ENCODE measurements around the gene SH2B2. TPM values are rescaled to one million over a fixed set of nuclear protein-coding genes. Genes with fewer than 3 reads are reported as not detected.
"Not testable (repeated sequence)": the region's sequence is repeated elsewhere in the genome, so short reads cannot be mapped to it uniquely, and the experiment has no call there.

The SH2B2 gene
- total RNA-seq, 2 donors from 2014 or later, result 2.7 to 4.6 TPM

DNA sequence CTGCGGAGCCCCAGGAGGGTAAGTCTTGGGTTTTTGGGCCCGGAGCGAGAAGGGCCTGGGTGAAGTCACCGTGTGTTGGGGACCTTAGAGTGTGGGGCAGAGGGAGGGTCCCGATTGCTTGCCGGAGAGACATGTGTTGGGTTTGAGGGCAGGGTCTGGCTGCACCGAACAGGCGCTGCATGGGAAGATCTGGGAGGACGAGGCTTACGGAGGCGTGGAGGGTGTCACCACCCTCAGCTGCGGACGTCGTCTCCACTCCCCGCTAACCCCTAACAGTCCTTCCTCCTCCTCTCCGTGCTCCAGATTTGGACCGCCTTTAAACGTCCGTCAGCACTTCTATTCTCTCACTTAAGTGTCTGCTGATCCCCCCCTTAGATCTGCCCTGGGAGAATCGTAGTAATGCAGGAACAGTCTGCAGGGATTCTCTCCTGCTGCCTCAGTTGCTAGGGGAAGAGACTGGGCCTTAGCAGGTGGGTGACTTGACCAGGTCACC, 77.8 kb downstream of the SH2B2 start:
- DNase-seq (ENCODE audit: low spot score); intact Hi-C loops (cut with DNase I): not testable (repeated sequence)

GRCh38 chr7:102365390-102365789, 78.7 kb downstream of the SH2B2 start:
- intact Hi-C loops (cut with DNase I); DNase-seq (ENCODE audit: low spot score): not testable (repeated sequence)

- intact Hi-C loops (cut with DNase I); DNase-seq (ENCODE audit: low spot score): not testable (repeated sequence)
Observed at GRCh38 chr7:102370038-102370437, 83.4 kb downstream of the SH2B2 start.

Small RNA genes lying within 50 kb of the gene (microRNA-seq; reads per million reads assigned to microRNA genes)
- gene MIR4285 (ENCODE audit: borderline microRNAs expressed in 2 of 2), result 0 reads per million in 2 donors

Other genes starting within 250 kb of the SH2B2 start
- not detected for gene SPDYE6, start 69.6 kb downstream of the SH2B2 start, total RNA-seq
- 10 to 100 TPM; 13.8 to 13.9 TPM for gene PRKRIP1, start 109.5 kb downstream of the SH2B2 start, total RNA-seq
- 10 to 100 TPM; 13.0 to 17.5 TPM for gene ORAI2, start 146.7 kb downstream of the SH2B2 start, total RNA-seq
- gene ALKBH4, start 178.0 kb downstream of the SH2B2 start, total RNA-seq, result 1 to 10 TPM; 6.4 to 6.8 TPM
- 1 to 10 TPM; 6.6 to 9.2 TPM for gene LRWD1, start 178.1 kb downstream of the SH2B2 start, total RNA-seq
- gene POLR2J, start 192.1 kb downstream of the SH2B2 start, total RNA-seq, result 10 to 100 TPM; 35.0 to 40.3 TPM
- gene RASA4B, start 230.9 kb downstream of the SH2B2 start, total RNA-seq, result 10 to 100 TPM; 12.1 to 17.6 TPM